Heart right ventricle (tissue), 16 donors: ENCODE measurements around the gene LARGE1. TPM values are rescaled to one million over a fixed set of nuclear protein-coding genes. Genes with fewer than 3 reads are reported as not detected.

Experiments
- ATAC-seq, 8 donors: fragments of 200-7000 bp; cut with Tn5 transposase; one replicate each; pipeline ENCODE4 v1.9.1; 2020; ENCODE audit warnings: mild to moderate bottlenecking in 8 of 8, moderate library complexity in 8 of 8, moderate number of reproducible peaks in 1 of 8
- DNase-seq, 2 donors: peaks; one replicate each; pipeline ENCODE4 v3.0.0-alpha.2; 2020
- H3K27ac ChIP-seq, 10 donors: fragments of 200-600 bp; sonication (generic) in 2 of 10; one replicate each; pipeline versions ENCODE4 v1.5.0 to v1.8.0; 2020 to 2022; ENCODE audit warnings: mild to moderate bottlenecking in 3 of 10
- H3K27me3 ChIP-seq, 7 donors: fragments of 200-600 bp; one replicate each; pipeline ENCODE4 v1.8.0; 2021 to 2022; ENCODE audit warnings: mild to moderate bottlenecking in 2 of 7
- H3K36me3 ChIP-seq, 9 donors: fragments of 200-600 bp; sonication (generic) in 1 of 9; one replicate each; pipeline versions ENCODE4 v1.5.0 to v1.8.0; 2020 to 2022; ENCODE audit warnings: mild to moderate bottlenecking in 2 of 9
- H3K4me1 ChIP-seq, 9 donors: fragments of 200-600 bp; sonication (generic) in 1 of 9; one replicate each; pipeline versions ENCODE4 v1.5.0 to v1.8.0; 2020 to 2022; ENCODE audit warnings: mild to moderate bottlenecking in 4 of 9
- H3K4me3 ChIP-seq, 10 donors: fragments of 200-600 bp; sonication (generic) in 2 of 10; one replicate each; pipeline versions ENCODE4 v1.5.0 to v1.8.0; 2020 to 2022; ENCODE audit warnings: mild to moderate bottlenecking in 7 of 10, moderate library complexity in 2 of 10
- H3K9me3 ChIP-seq, 11 donors: fragments of 200-600 bp in 10 of 11; sonication (generic) in 2 of 11; one replicate each; pipeline versions ENCODE4 v1.5.0 to v1.8.0; 2013 to 2022; ENCODE audit warnings: mild to moderate bottlenecking in 2 of 11, control low read depth in 1 of 11, moderate library complexity in 1 of 11
- WGBS, 2 donors: extraction: QIAGEN DNeasy Blood & Tissue Kit; methylation state at CpG; one replicate each; pipeline ENCODE4 v1.1.7; 2013; ENCODE audit warnings: inconsistent platforms in 1 of 2; 5-methylcytosine and 5-hydroxymethylcytosine counted together
- intact Hi-C, 10 donors: fragments of 100-400 bp; cut with DNase I; formaldehyde crosslinking; loops; one replicate each; pipeline versions ENCODE4 v1.11.1 to v1.14.2; 2022
- polyA plus RNA-seq, 2 donors: library from polyadenylated mRNA; stranded (reverse); fragments of 200-250 nt; gene quantifications; one replicate each; pipeline ENCODE4 v1.2.3, GENCODE V29; 2013
- total RNA-seq, 10 donors: library from RNA; stranded (reverse); fragmentation: NEBNext Ultra II Directional in 3 of 10; extraction: Animal tissue kit (Norgen Biotek cat#: 25700) in 3 of 10; gene quantifications; one replicate each; pipeline versions ENCODE4 v1.2.1 to v1.2.4, GENCODE V29; 2021 to 2023
- TF ChIP-seq, protein P1 (sequence below), 9 donors: fragments of 200-600 bp; sonication (generic) in 2 of 9; IDR thresholded peaks; one replicate each; pipeline versions ENCODE4 v1.5.0 to v1.8.0; 2021 to 2022; ENCODE audit warnings: antibody characterized with exemption in 9 of 9, mild to moderate bottlenecking in 5 of 9, moderate library complexity in 1 of 9
- donor health status: Arrhythmogenic right ventricular cardiomyopathy.
- donor health status: ischemic (EF 13 %, LVEDD 7.1; RV severe dilation, severe dysfunction).
- donor health status: healthy with polysubstance abuse.
- donor health status: DM: no; HTN: yes; CAD: no.
- donor health status: DM: no; HTN: no; CAD: no.
- donor health status: ischemic (EF 25% LVEDD 6.9; RV normal size, moderate dysfunction).
- donor health status: ischemic (EF 25% LVEDD 5.7; RV mildly dilated, moderate dysfunction).
- donor health status: healthy.
- donor health status: DM: yes; HTN: yes; CAD: no.
- donor health status: Ischemic cardiomyopathy.
- donor health status: ischemic (EF 35%, LVEDD 5.7; RV mildly dilated, moderate dysfunction).
- donor health status: nonischemic (EF 11% LVEDD 7.7; RV severe dilation, severe dysfunction).
- donor health status: DM: yes; HTN: yes; CAD: no.
- donor health status: PGD.
- donor health status: ischemic (EF 29% LVEDD 5.4; RV normal size, mild dysfunction).
- donor health status: nonischemic (EF 23%, LVEDD 6.1; RV moderate dilation, normal function).

LARGE1 gene
- total and polyA plus RNA-seq, 12 donors: 33.7 to 184 (median 144) TPM

DNA sequence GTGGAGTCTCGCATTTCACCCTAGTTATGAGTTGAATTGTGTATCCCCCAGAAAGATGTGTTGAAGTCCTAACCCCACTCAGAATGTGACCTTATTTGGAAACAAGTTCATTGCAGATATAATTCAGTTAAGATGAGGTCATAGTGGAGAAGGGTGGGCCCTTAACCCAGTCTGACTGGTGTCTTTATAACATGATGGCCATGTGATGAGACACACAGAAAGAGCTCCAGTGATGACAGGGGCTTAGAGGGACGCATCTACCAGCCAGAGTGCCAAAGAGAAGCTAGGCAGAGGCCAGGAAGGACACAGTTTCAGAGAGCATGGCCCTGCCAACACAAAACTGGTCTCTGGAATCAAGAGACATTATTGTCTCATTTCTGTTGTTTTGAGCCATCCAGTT is 50.3 kb downstream of the LARGE1 start:
- WGBS, 2 donors: 70 to 75% methylated on average over 2 of the region's 2 CpGs
- peak in 3 of 8 donors; percentile 23 to 29 (median 27) for ATAC-seq
- intact Hi-C loops: loop anchor here in 3 of 10 donors (5.0 to 10.0 kb wide), 4 partner anchors 37 to 1048 kb away; no protein-coding TSS in a partner anchor
- Histone ChIP-seq H3K4me3 (no peak overlapping the region), H3K4me1 (peaks cover 22 to 95% (median 66%) of the 10 kb centered on the region in 9 donors), H3K9me3 (no peaks in the 10 kb centered on the region), H3K27me3 (no peaks in the 10 kb centered on the region), H3K36me3 (no peaks in the 10 kb centered on the region), H3K27ac (peak overlapping the region in 9 of 10 donors; percentile 30 to 87 (median 82))
- DNase-seq: no peak
- TF ChIP-seq, protein P1, sequence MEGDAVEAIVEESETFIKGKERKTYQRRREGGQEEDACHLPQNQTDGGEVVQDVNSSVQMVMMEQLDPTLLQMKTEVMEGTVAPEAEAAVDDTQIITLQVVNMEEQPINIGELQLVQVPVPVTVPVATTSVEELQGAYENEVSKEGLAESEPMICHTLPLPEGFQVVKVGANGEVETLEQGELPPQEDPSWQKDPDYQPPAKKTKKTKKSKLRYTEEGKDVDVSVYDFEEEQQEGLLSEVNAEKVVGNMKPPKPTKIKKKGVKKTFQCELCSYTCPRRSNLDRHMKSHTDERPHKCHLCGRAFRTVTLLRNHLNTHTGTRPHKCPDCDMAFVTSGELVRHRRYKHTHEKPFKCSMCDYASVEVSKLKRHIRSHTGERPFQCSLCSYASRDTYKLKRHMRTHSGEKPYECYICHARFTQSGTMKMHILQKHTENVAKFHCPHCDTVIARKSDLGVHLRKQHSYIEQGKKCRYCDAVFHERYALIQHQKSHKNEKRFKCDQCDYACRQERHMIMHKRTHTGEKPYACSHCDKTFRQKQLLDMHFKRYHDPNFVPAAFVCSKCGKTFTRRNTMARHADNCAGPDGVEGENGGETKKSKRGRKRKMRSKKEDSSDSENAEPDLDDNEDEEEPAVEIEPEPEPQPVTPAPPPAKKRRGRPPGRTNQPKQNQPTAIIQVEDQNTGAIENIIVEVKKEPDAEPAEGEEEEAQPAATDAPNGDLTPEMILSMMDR (IDR thresholded peaks at IDR 0.05): no peak

DNA sequence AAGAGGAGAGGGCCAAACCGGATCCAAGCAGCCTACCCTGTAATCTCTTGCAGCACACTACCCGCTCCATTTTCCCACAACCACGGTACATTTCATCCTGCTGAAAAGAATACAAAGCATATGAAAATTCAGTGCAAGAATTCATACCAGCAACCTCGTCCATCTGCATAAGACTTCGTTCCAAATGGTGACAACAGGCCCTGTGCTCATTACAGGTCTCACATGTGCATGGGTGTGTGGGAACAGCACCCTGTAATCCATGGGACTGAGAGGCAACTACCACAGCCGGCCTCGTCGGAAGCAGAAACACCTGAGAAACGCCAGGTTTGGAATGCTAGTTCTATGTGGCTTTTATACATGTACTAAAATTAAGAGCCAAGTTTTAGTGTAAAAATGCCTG is 52.3 kb downstream of the LARGE1 start:
- Histone ChIP-seq H3K27me3 (no peaks in the 10 kb centered on the region), H3K9me3 (no peaks in the 10 kb centered on the region), H3K27ac (peak overlapping the region in 9 of 10 donors; percentile 73 to 87 (median 82)), H3K4me3 (no peak overlapping the region), H3K4me1 (peaks cover 12 to 88% (median 56%) of the 10 kb centered on the region in 9 donors), H3K36me3 (no peaks in the 10 kb centered on the region)
- TF ChIP-seq, protein P1 (IDR thresholded peaks at IDR 0.05): no peak
- DNase-seq (no peak), ATAC-seq (no peak)
- intact Hi-C loops: loop anchor here in 1 of 10 donors (5.0 to 10.0 kb wide), 2 partner anchors 36 to 53 kb away; no protein-coding TSS in a partner anchor
- 90 to 91% methylated on average over 9 of the region's 9 CpGs for WGBS, 2 donors

DNA sequence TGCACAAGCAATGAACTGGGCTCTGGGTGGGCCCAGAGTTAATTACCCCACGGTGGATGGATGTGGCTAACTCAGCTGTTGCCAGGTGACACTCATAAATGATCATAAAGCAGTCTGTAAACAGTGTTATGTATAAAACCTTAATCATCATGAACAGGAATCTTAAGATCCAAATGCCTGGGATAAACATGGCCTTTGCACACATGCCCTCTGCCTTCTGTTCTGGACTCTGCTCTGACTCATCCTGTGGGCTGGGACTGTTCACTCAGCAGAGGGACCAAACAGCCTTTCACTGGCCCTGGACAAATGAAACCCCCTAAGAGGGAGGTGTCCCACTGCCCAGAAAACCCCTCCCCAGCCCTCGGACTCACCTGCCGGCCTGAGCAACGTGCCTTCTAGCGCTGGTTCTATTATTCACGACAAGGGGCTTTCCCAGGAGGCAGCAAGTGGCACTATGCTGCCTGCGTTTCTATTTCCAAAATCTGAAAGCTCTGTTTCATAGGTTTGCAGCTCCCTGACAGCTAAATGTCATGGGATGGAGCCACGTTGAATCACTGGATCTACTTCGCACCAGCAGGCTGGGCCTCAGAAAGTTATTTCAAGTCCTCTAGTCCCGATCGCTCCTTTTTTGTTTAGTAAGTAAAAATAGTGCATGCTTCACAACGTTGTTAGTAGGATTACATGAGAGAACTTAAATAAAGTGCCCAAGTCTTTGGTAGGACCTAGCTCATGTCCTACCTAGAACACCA is 53.0 kb downstream of the LARGE1 start:
- peak overlapping the region; percentile 15 to 87 (median 82) for H3K27ac ChIP-seq
- TF ChIP-seq, protein P1 (IDR thresholded peaks at IDR 0.05): peak in 2 of 9 donors; percentile 30 to 33
- no peak overlapping the region for H3K4me3 ChIP-seq
- H3K36me3 ChIP-seq: no peaks in the 10 kb centered on the region
- H3K27me3 ChIP-seq: no peaks in the 10 kb centered on the region
- no peaks in the 10 kb centered on the region for H3K9me3 ChIP-seq
- H3K4me1 ChIP-seq: peaks cover 12 to 87% (median 50%) of the 10 kb centered on the region in 9 donors
- DNase-seq (no peak), ATAC-seq (peak in 5 of 8 donors; percentile 40 to 65 (median 63))
- intact Hi-C loops: loop anchor here in 1 of 10 donors (5.0 to 10.0 kb wide), 2 partner anchors 35 to 52 kb away; no protein-coding TSS in a partner anchor
- 53 to 57% methylated on average over 12 of the region's 12 CpGs for WGBS, 2 donors

DNA sequence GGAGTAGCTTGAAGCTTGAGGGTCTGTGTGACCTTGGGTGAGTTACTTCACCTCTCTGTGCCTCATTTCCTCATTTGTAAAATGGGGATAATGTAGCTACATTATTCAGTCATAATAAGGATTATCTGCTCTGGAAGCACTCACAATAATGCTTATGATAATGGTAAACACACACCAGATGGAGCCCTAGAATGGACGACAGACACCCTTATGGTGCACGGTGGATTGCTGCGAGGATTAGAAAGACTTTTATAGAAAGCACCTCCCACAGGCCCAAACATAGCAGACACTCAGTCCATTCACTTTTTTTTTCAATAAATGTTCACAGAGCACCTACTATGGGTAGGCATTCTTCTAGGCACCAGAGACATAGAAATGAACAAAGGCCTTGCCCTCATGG is 53.8 kb downstream of the LARGE1 start:
- DNase-seq (no peak), ATAC-seq (no peak)
- intact Hi-C loops: loop anchor here in 1 of 10 donors (5.0 to 10.0 kb wide), 2 partner anchors 34 to 52 kb away; no protein-coding TSS in a partner anchor
- TF ChIP-seq, protein P1 (IDR thresholded peaks at IDR 0.05): no peak
- no peaks in the 10 kb centered on the region for H3K27me3 ChIP-seq
- H3K4me3 ChIP-seq: no peak overlapping the region
- WGBS, 2 donors: 67 to 72% methylated on average over 3 of the region's 3 CpGs
- peaks cover 12 to 79% (median 53%) of the 10 kb centered on the region in 9 donors for H3K4me1 ChIP-seq
- no peaks in the 10 kb centered on the region for H3K36me3 ChIP-seq
- H3K27ac ChIP-seq: peak overlapping the region in 9 of 10 donors; percentile 73 to 87 (median 82)
- no peaks in the 10 kb centered on the region for H3K9me3 ChIP-seq
